GM19239 (cell line): Measurements from ENCODE around the gene ACER2.
A peak's percentile ranks its signal among the peaks of the same experiment; 100 is the strongest.

Source experiments
- DNase-seq: peaks from one replicate; pipeline ENCODE4 v3.0.0; 2011; ENCODE audit warnings: low spot score; ENCODE audit not compliant: insufficient read length
- FAIRE-seq: peaks from 2 replicates; lab custom pipeline; 2011; peaks lifted over from hg19 to GRCh38; lab: Jason Lieb, UNC

Gene ACER2

GRCh38 chr9:19445452-19445851, 36.6 kb downstream of the ACER2 start:
- FAIRE-seq = no peak
- no peak for DNase-seq

GRCh38 chr9:19446361-19446861, 37.6 kb downstream of the ACER2 start:
- DNase-seq = no peak
- FAIRE-seq = no peak

GRCh38 chr9:19451240-19452087, 42.7 kb downstream of the ACER2 start:
- DNase-seq (no peak), FAIRE-seq (peak; percentile 98)

GRCh38 chr9:19456426-19456825, 47.6 kb downstream of the ACER2 start:
- DNase-seq = no peak
- FAIRE-seq = no peak

DNA sequence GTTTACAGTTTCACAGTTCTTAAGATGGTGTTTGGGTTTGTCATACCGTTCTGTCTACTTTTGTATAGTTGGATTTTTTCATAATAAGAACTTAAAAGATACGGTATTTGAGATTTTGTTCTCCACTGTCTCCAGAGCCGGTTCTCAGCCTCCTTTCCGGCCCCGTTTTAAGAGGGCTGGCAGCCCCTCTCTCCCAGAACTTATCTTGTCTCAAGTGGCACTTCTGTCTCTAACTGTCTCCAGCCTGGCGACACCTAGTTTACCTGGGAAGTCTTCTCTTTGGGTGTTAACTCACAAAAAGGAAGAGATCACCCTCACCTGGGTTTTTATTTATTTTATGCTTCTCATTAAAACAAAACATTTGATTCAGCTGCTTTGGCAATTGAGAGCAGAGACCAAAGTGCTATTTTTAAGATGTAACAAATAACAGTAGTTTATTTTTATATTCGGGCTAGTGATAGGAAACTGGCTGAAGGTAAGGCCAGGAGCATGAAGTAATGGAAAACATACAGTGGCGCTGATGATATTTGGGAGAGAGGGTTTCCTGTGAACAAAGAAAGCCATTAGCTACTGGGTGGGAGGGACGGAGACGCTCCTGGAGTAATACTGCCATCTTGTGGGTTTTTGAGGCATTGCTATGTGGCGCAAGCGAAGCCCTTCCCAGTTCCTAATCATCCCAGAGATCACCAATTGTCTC, 48.3 kb downstream of the ACER2 start:
- DNase-seq (peak; percentile 72), FAIRE-seq (peak; percentile 93)

DNA sequence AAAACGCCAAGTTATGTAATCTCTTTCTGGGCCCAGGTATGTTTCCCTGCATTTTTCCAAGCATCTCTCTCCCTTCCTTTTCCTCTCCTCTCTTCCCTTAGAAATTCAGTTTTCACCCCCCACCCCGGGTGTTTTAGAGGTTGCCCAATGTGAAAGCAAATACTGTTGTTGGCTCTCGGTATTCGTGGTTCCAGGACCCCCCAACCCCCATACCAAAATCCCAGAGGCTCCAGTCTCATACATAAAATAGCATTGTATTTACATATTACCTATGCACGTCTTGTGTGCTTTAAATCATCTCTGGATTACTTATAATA, 48.8 kb downstream of the ACER2 start:
- no peak for FAIRE-seq
- no peak for DNase-seq

DNA sequence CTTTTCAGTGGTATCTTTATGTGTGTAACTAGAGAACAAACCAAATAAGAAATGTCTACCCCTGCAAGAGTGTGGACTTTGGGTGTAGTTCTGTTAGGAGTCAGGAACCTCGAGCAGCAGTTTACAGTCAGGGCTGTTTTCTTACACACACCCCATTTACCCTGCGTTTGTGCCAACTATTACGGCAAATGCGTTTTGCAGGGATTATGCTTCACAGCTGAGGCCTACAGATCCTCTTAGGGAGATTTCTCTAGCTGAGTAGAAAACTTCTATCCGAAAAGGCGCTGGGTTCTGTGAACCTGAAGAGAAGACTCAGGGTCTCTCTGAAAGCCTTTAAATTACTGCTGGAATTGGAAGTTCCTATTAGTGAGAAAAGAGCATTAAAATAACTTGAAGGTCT, 51.4 kb downstream of the ACER2 start:
- no peak for DNase-seq
- FAIRE-seq = no peak

DNA sequence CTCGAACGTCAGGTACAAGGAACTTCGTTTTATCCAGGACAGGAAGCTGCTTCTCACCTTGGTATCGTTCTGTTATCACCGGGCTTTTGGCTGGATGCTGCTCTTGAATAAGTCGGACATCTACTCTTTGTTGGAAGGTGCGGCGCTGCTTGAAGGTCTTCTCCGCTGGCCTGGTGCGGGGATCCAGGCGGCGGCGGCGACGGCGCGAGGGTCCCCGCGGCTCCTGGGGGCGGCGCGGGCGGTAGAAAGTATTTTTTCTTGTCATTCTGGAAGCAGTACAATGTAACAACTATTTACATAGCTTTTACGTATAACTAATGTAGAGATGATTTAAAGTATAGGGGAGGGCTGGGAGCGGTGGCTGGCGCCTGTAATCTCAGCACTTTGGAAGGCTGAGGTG, 52.3 kb downstream of the ACER2 start:
- no peak for FAIRE-seq

GRCh38 chr9:19464061-19464763, 55.4 kb downstream of the ACER2 start:
- no peak for DNase-seq
- no peak for FAIRE-seq

More for the DNA sequence above, 52.3 kb downstream of the ACER2 start:
- DNase-seq = no peak

DNA sequence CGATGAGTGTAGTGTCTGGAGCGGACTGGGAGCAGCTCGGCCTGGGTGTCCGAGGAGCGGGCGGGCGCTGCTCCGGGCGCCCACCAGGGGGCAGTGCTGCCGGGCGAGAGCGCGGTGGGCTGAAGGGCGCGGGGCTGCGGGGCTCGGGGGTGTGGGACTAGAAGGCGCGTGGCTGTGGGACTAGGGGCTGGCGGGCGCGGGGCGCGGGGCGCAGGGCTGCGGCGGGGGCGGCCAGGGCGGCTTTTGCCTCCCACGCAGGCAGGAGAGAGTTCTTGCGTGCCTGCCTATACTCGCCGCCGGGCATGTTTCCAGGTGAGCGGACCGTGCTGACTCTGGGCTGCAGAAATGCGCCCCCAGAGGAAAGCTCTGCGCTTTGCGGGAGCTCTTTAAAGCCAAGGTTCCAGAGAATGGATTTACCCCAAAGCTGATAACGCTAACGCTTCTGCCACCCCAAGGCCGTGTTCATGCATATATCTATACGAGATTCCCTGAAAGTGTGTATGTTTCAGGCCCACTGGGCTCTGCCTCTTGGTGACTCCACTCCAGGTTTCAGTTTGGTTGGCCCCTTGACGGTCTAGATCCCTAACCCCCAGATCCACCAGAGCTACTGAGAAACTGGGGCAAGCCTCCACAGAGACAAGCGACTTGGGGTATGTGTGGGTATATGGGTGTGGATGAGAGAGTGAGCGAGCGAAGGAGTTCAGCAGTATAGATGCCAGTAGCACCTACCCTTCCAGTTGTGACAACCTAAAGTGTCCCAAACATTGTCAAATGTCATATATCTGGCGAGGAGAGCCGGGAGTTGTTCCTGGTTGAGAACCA, 56.2 kb downstream of the ACER2 start:
- FAIRE-seq = peak; percentile 88
- DNase-seq = peak; percentile 97

GRCh38 chr9:19465586-19466279, 56.9 kb downstream of the ACER2 start:
- no peak for FAIRE-seq
- no peak for DNase-seq

GRCh38 chr9:19466280-19466639, 57.5 kb downstream of the ACER2 start:
- DNase-seq (no peak), FAIRE-seq (no peak)

- no peak for DNase-seq
Observed at GRCh38 chr9:19469271-19469670, 60.5 kb downstream of the ACER2 start.

GRCh38 chr9:19470567-19470966, 61.8 kb downstream of the ACER2 start:
- FAIRE-seq (no peak), DNase-seq (no peak)

More at GRCh38 chr9:19469271-19469670, 60.5 kb downstream of the ACER2 start:
- no peak for FAIRE-seq

- no peak for FAIRE-seq
- DNase-seq = no peak
Observed at GRCh38 chr9:19470981-19471650, 62.3 kb downstream of the ACER2 start.

GRCh38 chr9:19471737-19472648, 63.2 kb downstream of the ACER2 start:
- DNase-seq = peak; percentile 46
- FAIRE-seq = peak; percentile 86

GRCh38 chr9:19473605-19474004, 64.8 kb downstream of the ACER2 start:
- DNase-seq = no peak
- FAIRE-seq = no peak

DNA sequence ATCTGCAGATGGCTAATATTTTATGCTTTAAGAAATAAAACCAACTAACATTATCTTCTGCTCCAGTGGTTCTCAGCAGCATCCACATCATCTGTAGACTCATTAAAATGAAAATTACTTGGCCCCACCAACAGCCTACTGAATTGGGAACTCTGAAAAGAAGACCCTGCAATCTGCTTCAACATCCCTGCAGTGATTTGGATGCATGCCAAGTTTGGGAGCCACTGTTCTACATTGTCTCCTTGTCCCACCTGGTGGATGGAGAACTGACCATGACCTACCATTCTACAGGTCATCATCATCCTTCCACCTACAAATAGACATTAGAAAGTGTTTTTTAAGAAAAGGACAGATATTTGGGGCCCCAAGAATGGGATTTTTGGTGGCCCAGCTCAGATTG, 71.1 kb downstream of the ACER2 start:
- no peak for FAIRE-seq
- DNase-seq = no peak
